RWPE2 (cell line): ENCODE measurements around the gene ABCA12.

ENCODE experiments used
- ATAC-seq: fragments of 200-7000 bp; cut with Tn5 transposase; 3 replicates; pipeline ENCODE4 v1.9.1; 2021; ENCODE audit warnings: low read depth
- DNase-seq: peaks from one replicate; pipeline ENCODE4 v3.0.0-alpha.2; 2020; ENCODE audit warnings: low spot score
- H3K27ac ChIP-seq: fragments of 450-650 bp; 2 replicates; pipeline ENCODE4 v1.5.1; 2017; ENCODE audit warnings: mild to moderate bottlenecking; ENCODE audit not compliant: poor library complexity, severe bottlenecking
- H3K27me3 ChIP-seq: fragments of 250-450 bp; sonication (Bioruptor Pico); 2 replicates; pipeline ENCODE4 v1.5.1; 2021; ENCODE audit warnings: mild to moderate bottlenecking, moderate library complexity; ENCODE audit not compliant: insufficient read depth, poor library complexity, severe bottlenecking
- H3K36me3 ChIP-seq: fragments of 250-450 bp; sonication (Bioruptor Pico); 2 replicates; pipeline ENCODE4 v1.5.1; 2020; ENCODE audit warnings: low read depth, mild to moderate bottlenecking, moderate library complexity
- H3K4me1 ChIP-seq: fragments of 250-450 bp; sonication (Bioruptor Pico); 2 replicates; pipeline ENCODE4 v1.5.1; 2021; ENCODE audit warnings: mild to moderate bottlenecking, moderate library complexity; ENCODE audit not compliant: insufficient read depth, poor library complexity, severe bottlenecking
- H3K4me3 ChIP-seq: fragments of 250-450 bp; sonication (Bioruptor Pico); 2 replicates; pipeline ENCODE4 v1.5.1; 2021; ENCODE audit warnings: mild to moderate bottlenecking, moderate library complexity; ENCODE audit not compliant: severe bottlenecking
- H3K9me3 ChIP-seq: fragments of 250-450 bp; sonication (Bioruptor Pico); 2 replicates; pipeline ENCODE4 v1.5.1; 2021; ENCODE audit warnings: mild to moderate bottlenecking, moderate library complexity; ENCODE audit not compliant: severe bottlenecking
- TF ChIP-seq, protein P1 (sequence below): fragments of 450-650 bp; IDR thresholded peaks from one replicate; pipeline ENCODE4 v1.5.1; 2017; ENCODE audit warnings: mild to moderate bottlenecking, moderate library complexity; ENCODE audit not compliant: poor library complexity, severe bottlenecking

Gene ABCA12

DNA sequence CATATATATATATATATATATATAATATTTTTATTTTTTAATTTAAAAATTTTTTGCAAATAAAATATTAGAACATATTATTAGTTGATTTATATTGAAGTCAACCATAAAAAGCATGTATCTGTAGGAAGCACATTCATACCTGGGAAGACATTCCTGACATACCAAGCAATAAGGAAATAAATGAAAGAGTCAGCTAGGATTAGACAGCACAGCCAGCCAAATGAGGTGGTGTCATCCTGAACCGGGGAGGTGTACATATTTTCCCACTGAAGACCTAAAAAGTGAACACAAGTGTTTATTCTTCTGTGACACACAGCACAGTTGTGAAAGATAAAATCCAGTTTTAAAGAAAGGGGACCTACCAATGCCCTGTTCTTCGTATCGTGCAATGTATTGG lies 149.2 kb downstream of the ABCA12 start:
- Histone ChIP-seq H3K4me3 (no peak overlapping the region), H3K27me3 (no peaks in the 10 kb centered on the region)
- ATAC-seq: peak; percentile 83

DNA sequence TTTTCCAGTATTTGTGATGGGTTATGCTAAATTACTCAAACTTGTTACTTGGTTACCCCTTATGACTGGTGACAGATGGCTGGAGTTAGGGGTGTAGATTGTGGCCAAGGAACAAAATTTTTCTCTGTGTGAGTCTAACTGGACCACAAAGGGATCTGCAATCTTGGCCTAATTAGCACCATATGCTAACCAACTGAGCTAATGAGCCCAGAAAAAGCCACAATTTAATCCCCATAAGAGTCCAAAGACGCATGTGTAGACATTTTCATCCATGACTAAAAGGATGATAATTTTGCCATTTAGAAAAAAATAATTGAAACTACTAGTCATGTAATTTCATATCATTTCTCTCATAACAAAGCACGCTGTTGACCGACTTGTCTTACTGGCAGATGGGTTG lies 151.2 kb downstream of the ABCA12 start:
- Histone ChIP-seq H3K27ac (no peak overlapping the region), H3K27me3 (no peaks in the 10 kb centered on the region), H3K4me3 (no peak overlapping the region), H3K4me1 (no peaks in the 10 kb centered on the region), H3K36me3 (no peaks in the 10 kb centered on the region), H3K9me3 (no peaks in the 10 kb centered on the region)
- ATAC-seq (no peak), DNase-seq (no peak)
- TF ChIP-seq, protein P1, sequence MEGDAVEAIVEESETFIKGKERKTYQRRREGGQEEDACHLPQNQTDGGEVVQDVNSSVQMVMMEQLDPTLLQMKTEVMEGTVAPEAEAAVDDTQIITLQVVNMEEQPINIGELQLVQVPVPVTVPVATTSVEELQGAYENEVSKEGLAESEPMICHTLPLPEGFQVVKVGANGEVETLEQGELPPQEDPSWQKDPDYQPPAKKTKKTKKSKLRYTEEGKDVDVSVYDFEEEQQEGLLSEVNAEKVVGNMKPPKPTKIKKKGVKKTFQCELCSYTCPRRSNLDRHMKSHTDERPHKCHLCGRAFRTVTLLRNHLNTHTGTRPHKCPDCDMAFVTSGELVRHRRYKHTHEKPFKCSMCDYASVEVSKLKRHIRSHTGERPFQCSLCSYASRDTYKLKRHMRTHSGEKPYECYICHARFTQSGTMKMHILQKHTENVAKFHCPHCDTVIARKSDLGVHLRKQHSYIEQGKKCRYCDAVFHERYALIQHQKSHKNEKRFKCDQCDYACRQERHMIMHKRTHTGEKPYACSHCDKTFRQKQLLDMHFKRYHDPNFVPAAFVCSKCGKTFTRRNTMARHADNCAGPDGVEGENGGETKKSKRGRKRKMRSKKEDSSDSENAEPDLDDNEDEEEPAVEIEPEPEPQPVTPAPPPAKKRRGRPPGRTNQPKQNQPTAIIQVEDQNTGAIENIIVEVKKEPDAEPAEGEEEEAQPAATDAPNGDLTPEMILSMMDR: no peak

More for the DNA sequence above, 149.2 kb downstream of the ABCA12 start:
- Histone ChIP-seq H3K4me1 (no peaks in the 10 kb centered on the region), H3K36me3 (no peaks in the 10 kb centered on the region), H3K27ac (no peak overlapping the region), H3K9me3 (no peaks in the 10 kb centered on the region)
- DNase-seq: no peak
- TF ChIP-seq, protein P1: no peak

DNA sequence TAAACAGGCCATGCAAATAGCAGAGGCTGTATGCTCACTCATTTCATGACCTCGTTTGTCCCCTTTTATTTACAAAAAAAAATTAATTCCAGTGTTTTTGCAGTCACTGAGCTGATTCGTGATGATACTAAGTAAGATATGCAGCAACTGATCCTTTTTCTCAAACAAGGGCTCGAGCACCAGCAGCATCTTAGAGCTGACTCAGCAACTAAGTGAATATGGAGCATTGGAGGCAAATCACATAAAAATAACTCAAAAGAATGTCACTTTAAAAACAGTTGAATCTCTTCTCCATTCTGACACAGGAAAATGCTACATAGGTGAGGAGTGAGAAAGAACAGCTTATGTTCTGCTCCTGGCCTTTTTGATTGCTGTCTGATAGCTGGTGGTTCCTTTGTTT lies 152.8 kb downstream of the ABCA12 start:
- no peak for DNase-seq
- no peak for ATAC-seq
- no peaks in the 10 kb centered on the region for H3K27me3 ChIP-seq
- no peak overlapping the region for H3K4me3 ChIP-seq
- H3K27ac ChIP-seq: no peak overlapping the region
- H3K9me3 ChIP-seq: no peaks in the 10 kb centered on the region
- TF ChIP-seq, protein P1: no peak
- H3K4me1 ChIP-seq: no peaks in the 10 kb centered on the region
- no peaks in the 10 kb centered on the region for H3K36me3 ChIP-seq

DNA sequence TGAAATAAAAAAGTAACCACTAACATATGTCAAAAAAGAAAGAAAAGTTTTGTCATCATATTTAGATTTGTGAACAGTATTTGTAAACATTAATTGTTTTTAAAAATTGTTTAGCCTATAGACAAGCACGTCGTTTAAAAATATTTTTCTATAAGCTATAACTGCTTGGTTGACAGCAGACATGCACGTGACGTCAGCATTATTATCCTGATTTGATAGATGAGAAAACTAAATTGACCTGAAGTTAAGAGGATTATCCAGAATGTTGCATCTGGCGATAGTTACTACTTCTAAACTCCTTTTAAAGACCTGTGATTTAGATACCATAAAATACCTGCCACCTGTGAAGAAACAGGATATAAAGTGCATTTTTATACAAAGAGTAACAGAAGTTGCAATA lies 172.0 kb downstream of the ABCA12 start:
- no peak overlapping the region for H3K4me3 ChIP-seq
- no peaks in the 10 kb centered on the region for H3K9me3 ChIP-seq
- TF ChIP-seq, protein P1: no peak
- no peaks in the 10 kb centered on the region for H3K27me3 ChIP-seq
- H3K4me1 ChIP-seq: peaks cover 4% of the 10 kb centered on the region
- ATAC-seq (no peak), DNase-seq (no peak)
- no peak overlapping the region for H3K27ac ChIP-seq
- H3K36me3 ChIP-seq: no peaks in the 10 kb centered on the region

DNA sequence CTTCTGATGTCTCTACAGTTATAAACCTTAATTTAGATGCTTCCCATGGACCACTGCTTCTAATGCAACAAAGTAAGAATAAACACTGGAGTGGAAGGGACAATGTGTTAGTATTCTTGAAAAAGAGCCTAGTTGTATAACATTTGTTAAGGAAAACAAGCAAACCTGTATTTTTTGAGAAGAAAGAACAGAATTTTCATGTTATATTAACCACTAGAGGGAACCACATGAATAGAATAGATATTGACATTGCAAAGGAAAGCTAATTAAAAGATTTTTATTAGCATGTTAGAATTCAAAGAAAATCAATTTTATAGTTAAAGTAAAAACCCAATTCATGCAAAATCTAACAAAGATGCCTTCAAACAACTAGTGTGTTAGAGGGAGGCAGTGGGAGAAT lies 177.7 kb downstream of the ABCA12 start:
- no peaks in the 10 kb centered on the region for H3K9me3 ChIP-seq
- no peaks in the 10 kb centered on the region for H3K36me3 ChIP-seq
- ATAC-seq (no peak), DNase-seq (no peak)
- no peak overlapping the region for H3K27ac ChIP-seq
- H3K27me3 ChIP-seq: no peaks in the 10 kb centered on the region
- TF ChIP-seq, protein P1: peak; percentile 73
- H3K4me3 ChIP-seq: no peak overlapping the region
- H3K4me1 ChIP-seq: no peaks in the 10 kb centered on the region
